Karpas-422 (cell line): ENCODE data around the gene PRKCG. TPM values are rescaled to one million over a fixed set of nuclear protein-coding genes. Genes with fewer than 3 reads are reported as not detected.
A peak's percentile ranks its signal among the peaks of the same experiment; 100 is the strongest.
"Not testable (repeated sequence)": the region's sequence is repeated elsewhere in the genome, so short reads cannot be mapped to it uniquely, and the experiment has no call there.

Experiments used
- DNase-seq: peaks from one replicate; pipeline ENCODE4 v3.0.0-alpha.2; 2015
- H2AFZ ChIP-seq: fragments of 200-600 bp; sonication (generic); 2 replicates; pipeline ENCODE4 v1.6.1; 2014; ENCODE audit warnings: antibody characterized with exemption, low read length, mixed read lengths
- H3K27ac ChIP-seq: fragments of 200-600 bp; sonication (generic); 2 replicates; pipeline ENCODE4 v1.5.1; 2014; ENCODE audit warnings: mild to moderate bottlenecking, low read length, moderate library complexity
- H3K27me3 ChIP-seq: fragments of 200-600 bp; sonication (generic); 2 replicates; pipeline ENCODE4 v1.6.1; 2014; ENCODE audit warnings: low read length, mixed read lengths
- H3K36me3 ChIP-seq: fragments of 200-600 bp; sonication (generic); 2 replicates; pipeline ENCODE4 v1.6.1; 2014; ENCODE audit warnings: low read length, mixed read lengths; ENCODE audit not compliant: insufficient read depth
- H3K4me1 ChIP-seq: fragments of 200-600 bp; sonication (generic); 2 replicates; pipeline ENCODE4 v1.6.1; 2014; ENCODE audit warnings: mild to moderate bottlenecking, low read length, mixed read lengths
- H3K4me2 ChIP-seq: fragments of 200-600 bp; sonication (generic); 2 replicates; pipeline ENCODE4 v1.6.1; 2014; ENCODE audit warnings: low read length, low read depth, mild to moderate bottlenecking; ENCODE audit not compliant: poor library complexity, severe bottlenecking
- H3K4me3 ChIP-seq: fragments of 200-600 bp; sonication (generic); 2 replicates; pipeline ENCODE4 v1.5.1; 2014; ENCODE audit warnings: mild to moderate bottlenecking, antibody characterized with exemption, low read length, mixed read lengths
- H3K79me2 ChIP-seq: fragments of 200-600 bp; sonication (generic); 2 replicates; pipeline ENCODE4 v1.6.1; 2014; ENCODE audit warnings: mild to moderate bottlenecking, low read length, mixed read lengths
- H3K9ac ChIP-seq: fragments of 200-600 bp; sonication (generic); 2 replicates; pipeline ENCODE4 v1.6.0; 2014; ENCODE audit warnings: low read length
- H3K9me2 ChIP-seq: fragments of 200-600 bp; sonication (generic), shearing (Covaris generic); replicated peaks from 2 replicates; pipeline ENCODE4 v1.6.0; 2014; ENCODE audit warnings: mild to moderate bottlenecking, low read length, moderate library complexity; ENCODE audit not compliant: insufficient read depth
- H3K9me3 ChIP-seq: fragments of 300-700, 200-600 bp; sonication (generic); 2 replicates; pipeline ENCODE4 v1.6.1; 2014; ENCODE audit warnings: low read length, mixed read lengths
- H4K20me1 ChIP-seq: fragments of 200-600 bp; sonication (generic); 2 replicates; pipeline ENCODE4 v1.6.1; 2014; ENCODE audit warnings: mild to moderate bottlenecking, antibody characterized with exemption, low read length, low read depth; ENCODE audit not compliant: insufficient read depth
- total RNA-seq: library from RNA; depleted of rRNA; stranded (reverse); fragments of >200 nt; shearing (Covaris generic); gene quantifications from 2 replicates; pipeline ENCODE4 v1.2.3, GENCODE V29; 2014; ENCODE audit warnings: low replicate concordance

Gene PRKCG
- total RNA-seq, 1 experiment from 2014 or later, result not detected

DNA sequence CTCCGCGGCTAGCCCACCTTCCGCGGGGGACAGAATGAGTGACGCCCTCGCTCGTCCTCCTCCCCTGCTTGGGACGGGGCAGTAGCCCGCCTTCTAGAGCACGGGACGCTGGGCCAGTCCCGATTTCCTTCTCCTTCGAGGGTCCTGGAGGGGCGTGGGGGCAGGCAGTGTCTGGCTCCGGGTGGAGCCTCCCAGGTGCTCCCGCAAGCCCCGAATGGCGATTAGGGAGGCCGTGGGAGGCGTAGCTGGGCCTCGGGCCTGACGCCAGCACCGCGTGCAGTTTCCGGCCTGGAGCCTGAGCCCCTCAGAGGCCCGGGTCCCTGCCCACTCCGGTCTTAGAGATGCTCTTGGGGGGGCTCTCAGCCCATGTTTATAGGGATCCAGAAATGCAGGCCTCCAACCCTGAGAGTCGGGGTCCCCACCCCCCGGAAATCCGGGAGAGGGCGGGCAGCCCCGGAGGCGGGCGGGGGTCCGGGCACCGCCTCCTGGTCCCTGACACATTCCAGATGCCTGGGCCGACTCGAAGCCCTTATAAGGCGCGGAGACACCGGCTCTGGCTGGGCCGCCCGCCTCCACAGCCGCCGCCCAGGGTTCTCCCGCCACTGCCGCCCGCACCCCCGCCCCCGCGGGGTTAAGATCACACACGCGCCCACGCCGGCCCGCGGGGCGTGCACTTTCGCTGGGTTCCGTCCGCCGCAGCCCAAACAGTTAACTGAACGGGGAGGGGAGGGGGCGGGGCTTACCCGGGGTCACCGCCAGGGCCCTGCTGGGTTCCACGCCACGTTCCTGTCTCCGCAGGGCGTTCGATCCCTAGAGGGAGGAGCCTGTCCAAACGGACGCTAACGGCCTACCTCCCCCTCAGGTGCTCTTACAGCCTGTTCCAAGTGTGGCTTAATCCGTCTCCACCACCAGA is 12.8 kb upstream of the PRKCG start:
- H3K9me3 ChIP-seq, result no peaks in the 10 kb centered on the region
- H2AFZ ChIP-seq, result no peak overlapping the region
- DNase-seq, result no peak
- H3K9me2 ChIP-seq, result no peaks in the 10 kb centered on the region
- no peak overlapping the region for H3K27ac ChIP-seq
- peaks cover 5% of the 10 kb centered on the region for H3K4me1 ChIP-seq
- H3K4me3 ChIP-seq, result no peak overlapping the region
- no peaks in the 10 kb centered on the region for H4K20me1 ChIP-seq
- H3K27me3 ChIP-seq, result no peaks in the 10 kb centered on the region
- H3K36me3 ChIP-seq, result no peaks in the 10 kb centered on the region
- H3K79me2 ChIP-seq, result no peaks in the 10 kb centered on the region
- no peak overlapping the region for H3K9ac ChIP-seq
- H3K4me2 ChIP-seq, result no peak overlapping the region

DNA sequence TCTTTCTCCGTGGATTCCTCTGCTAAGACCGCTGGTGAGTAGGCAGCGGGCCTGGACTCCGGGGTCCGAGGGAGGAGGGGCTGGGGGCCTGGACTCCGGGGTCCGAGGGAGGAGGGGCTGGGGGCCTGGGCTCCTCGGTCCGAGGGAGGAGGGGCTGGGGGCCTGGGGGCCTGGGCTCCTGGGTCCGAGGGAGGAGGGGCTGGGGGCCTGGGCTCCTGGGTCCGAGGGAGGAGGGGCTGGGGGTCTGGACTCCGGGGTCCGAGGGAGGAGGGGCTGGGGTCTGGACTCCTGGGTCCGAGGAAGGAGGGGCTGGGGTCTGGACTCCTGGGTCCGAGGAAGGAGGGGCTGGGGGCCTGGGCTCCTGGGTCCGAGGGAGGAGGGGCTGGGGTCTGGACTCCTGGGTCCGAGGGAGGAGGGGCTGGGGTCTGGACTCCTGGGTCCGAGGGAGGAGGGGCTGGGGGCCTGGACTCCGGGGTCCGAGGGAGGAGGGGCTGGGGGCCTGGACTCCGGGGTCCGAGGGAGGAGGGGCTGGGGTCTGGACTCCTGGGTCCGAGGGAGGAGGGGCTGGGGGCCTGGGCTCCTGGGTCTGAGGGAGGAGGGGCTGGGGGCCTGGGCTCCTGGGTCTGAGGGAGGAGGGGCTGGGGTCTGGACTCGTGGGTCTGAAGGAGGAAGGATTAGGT is 12.1 kb upstream of the PRKCG start:
- not testable (repeated sequence) for H3K36me3 ChIP-seq, H3K4me2 ChIP-seq, H4K20me1 ChIP-seq, DNase-seq, H3K9me2 ChIP-seq, H3K9me3 ChIP-seq, H3K4me1 ChIP-seq, H3K27me3 ChIP-seq, H3K79me2 ChIP-seq, H3K9ac ChIP-seq, H3K4me3 ChIP-seq, H2AFZ ChIP-seq, H3K27ac ChIP-seq

DNA sequence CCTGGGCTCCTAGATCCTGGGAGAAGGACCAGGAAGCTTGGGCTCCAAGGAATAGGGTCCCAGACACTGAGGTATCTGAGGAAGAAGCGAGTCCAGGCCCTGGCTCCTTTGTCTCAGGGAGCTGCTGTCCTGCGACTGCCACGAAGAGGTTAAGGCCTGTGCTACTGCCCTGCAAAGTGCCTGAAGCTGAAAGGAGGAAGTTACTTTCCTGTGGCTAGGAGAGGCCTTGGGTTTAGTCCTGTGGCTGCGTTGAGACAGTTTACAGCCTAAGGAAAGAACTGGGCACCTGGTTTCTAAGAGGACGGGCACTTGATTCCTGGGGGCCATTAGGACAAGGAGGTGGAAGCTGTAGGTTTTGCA is 11.5 kb upstream of the PRKCG start:
- H3K9ac ChIP-seq, result no peak overlapping the region

DNA sequence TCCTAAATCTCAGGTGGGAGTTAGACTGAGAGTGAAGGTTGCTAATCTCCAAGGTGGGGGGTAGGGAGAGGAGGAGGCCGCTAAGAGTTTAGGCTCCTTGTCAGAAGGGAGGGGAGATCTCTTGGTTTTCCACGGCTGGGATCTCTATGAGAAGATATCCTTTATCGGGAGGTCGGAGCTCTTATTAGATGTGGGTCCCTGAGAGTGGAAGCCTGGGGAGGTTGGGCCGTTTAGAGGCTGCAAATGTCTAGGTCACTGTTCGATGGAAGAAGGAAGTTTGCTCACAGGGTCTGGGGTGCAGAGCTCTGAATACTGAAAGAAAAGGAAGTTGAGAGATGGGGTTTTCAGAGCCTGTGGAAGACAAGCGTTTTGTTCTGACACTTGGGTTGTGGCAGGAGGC is 10.5 kb upstream of the PRKCG start:
- H3K27me3 ChIP-seq, result no peaks in the 10 kb centered on the region
- H3K36me3 ChIP-seq, result no peaks in the 10 kb centered on the region
- H3K9me2 ChIP-seq, result no peaks in the 10 kb centered on the region
- no peak overlapping the region for H2AFZ ChIP-seq
- no peaks in the 10 kb centered on the region for H3K9me3 ChIP-seq
- H3K79me2 ChIP-seq, result no peaks in the 10 kb centered on the region
- no peak overlapping the region for H3K4me2 ChIP-seq
- peaks cover 5% of the 10 kb centered on the region for H3K4me1 ChIP-seq
- H3K27ac ChIP-seq, result no peak overlapping the region
- H3K4me3 ChIP-seq, result no peak overlapping the region
- no peak overlapping the region for H3K9ac ChIP-seq
- DNase-seq, result no peak
- no peaks in the 10 kb centered on the region for H4K20me1 ChIP-seq

More for the DNA sequence above, 11.5 kb upstream of the PRKCG start:
- Histone ChIP-seq H3K79me2 (no peaks in the 10 kb centered on the region), H4K20me1 (no peaks in the 10 kb centered on the region), H3K27me3 (no peaks in the 10 kb centered on the region), H3K9me2 (no peaks in the 10 kb centered on the region), H3K4me2 (no peak overlapping the region), H3K36me3 (no peaks in the 10 kb centered on the region), H3K9me3 (no peaks in the 10 kb centered on the region), H3K27ac (no peak overlapping the region), H2AFZ (no peak overlapping the region), H3K4me1 (peaks cover 5% of the 10 kb centered on the region), H3K4me3 (no peak overlapping the region)
- no peak for DNase-seq

DNA sequence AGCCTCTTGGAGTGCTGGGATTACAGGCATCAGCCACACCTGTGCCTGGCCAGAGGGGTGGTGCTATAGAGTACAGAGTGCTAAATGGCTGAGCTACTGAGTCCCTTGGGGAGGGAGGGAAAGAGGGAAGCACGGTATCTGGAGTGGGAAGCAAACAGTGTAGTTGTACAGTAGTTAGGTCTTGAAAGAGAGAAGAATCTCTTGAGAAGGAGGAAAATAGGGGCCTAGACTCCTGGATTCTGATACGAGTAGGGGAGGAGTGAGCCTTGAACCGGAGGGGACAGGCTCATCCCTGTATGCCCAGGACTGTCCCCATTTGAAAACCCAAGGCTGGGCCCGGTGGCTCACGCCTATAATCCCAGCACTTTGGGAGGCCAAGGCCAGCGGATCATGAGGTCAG is 9.2 kb upstream of the PRKCG start:
- Histone ChIP-seq H3K4me2 (no peak overlapping the region), H2AFZ (no peak overlapping the region), H3K27me3 (no peaks in the 10 kb centered on the region), H3K9me2 (no peaks in the 10 kb centered on the region), H3K36me3 (no peaks in the 10 kb centered on the region), H3K9me3 (no peaks in the 10 kb centered on the region), H3K4me1 (no peaks in the 10 kb centered on the region), H4K20me1 (no peaks in the 10 kb centered on the region), H3K79me2 (no peaks in the 10 kb centered on the region), H3K9ac (no peak overlapping the region), H3K27ac (no peak overlapping the region), H3K4me3 (no peak overlapping the region)
- no peak for DNase-seq

DNA sequence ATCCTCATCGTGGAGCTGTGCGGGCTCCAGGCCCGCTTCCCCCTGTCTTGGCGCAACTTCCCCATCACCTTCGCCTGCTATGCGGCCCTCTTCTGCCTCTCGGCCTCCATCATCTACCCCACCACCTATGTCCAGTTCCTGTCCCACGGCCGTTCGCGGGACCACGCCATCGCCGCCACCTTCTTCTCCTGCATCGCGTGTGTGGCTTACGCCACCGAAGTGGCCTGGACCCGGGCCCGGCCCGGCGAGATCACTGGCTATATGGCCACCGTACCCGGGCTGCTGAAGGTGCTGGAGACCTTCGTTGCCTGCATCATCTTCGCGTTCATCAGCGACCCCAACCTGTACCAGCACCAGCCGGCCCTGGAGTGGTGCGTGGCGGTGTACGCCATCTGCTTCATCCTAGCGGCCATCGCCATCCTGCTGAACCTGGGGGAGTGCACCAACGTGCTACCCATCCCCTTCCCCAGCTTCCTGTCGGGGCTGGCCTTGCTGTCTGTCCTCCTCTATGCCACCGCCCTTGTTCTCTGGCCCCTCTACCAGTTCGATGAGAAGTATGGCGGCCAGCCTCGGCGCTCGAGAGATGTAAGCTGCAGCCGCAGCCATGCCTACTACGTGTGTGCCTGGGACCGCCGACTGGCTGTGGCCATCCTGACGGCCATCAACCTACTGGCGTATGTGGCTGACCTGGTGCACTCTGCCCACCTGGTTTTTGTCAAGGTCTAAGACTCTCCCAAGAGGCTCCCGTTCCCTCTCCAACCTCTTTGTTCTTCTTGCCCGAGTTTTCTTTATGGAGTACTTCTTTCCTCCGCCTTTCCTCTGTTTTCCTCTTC is 8.0 kb upstream of the PRKCG start:
- Histone ChIP-seq H3K9me3 (no peaks in the 10 kb centered on the region), H3K4me1 (no peaks in the 10 kb centered on the region), H2AFZ (no peak overlapping the region), H3K27me3 (no peaks in the 10 kb centered on the region), H3K4me3 (no peak overlapping the region), H3K36me3 (no peaks in the 10 kb centered on the region), H3K4me2 (no peak overlapping the region), H3K79me2 (no peaks in the 10 kb centered on the region), H4K20me1 (no peaks in the 10 kb centered on the region), H3K9ac (no peak overlapping the region), H3K9me2 (no peaks in the 10 kb centered on the region), H3K27ac (no peak overlapping the region)
- DNase-seq, result peak; percentile 38

DNA sequence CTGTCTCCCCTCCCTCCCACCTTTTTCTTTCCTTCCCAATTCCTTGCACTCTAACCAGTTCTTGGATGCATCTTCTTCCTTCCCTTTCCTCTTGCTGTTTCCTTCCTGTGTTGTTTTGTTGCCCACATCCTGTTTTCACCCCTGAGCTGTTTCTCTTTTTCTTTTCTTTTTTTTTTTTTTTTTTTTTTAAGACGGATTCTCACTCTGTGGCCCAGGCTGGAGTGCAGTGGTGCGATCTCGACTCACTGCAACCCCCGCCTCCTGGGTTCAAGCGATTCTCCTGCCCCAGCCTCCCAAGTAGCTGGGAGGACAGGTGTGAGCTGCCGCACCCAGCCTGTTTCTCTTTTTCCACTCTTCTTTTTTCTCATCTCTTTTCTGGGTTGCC is 7.4 kb upstream of the PRKCG start:
- Histone ChIP-seq H3K36me3 (no peaks in the 10 kb centered on the region), H3K79me2 (no peaks in the 10 kb centered on the region), H4K20me1 (no peaks in the 10 kb centered on the region), H3K9me3 (no peaks in the 10 kb centered on the region), H3K9me2 (no peaks in the 10 kb centered on the region), H3K4me3 (no peak overlapping the region), H3K27ac (no peak overlapping the region), H3K9ac (no peak overlapping the region), H3K4me2 (no peak overlapping the region), H2AFZ (no peak overlapping the region), H3K27me3 (no peaks in the 10 kb centered on the region), H3K4me1 (no peaks in the 10 kb centered on the region)
- no peak for DNase-seq
